ENCODE measurements around the gene PODXL2.

The PODXL2 gene

GRCh38 chr3:127628788-127629466 lies at the start of gene PODXL2:
TSS of gene PODXL2 (plus strand) at chr3:127629185. CDS start at chr3:127629220, 35 bp downstream.
- in situ Hi-C loops (cut with HindIII; ENCODE audit: low sequenced_read_pairs), result no loop called here
- no peak for TF ChIP-seq CTCF (IDR thresholded peaks at IDR 0.05; ENCODE audit: low read depth, low read length, missing control alignments)
- H3K4me3 ChIP-seq (ENCODE audit: low read depth, low read length), result peak within 1 kb of the TSS; percentile 39
- DNase-seq (ENCODE audit: low read depth), result no peak

- DNase-seq (ENCODE audit: low read depth), result no peak
- no peak overlapping the region for H3K4me3 ChIP-seq (ENCODE audit: low read depth, low read length)
- TF ChIP-seq CTCF (IDR thresholded peaks at IDR 0.05; ENCODE audit: low read depth, low read length, missing control alignments), result no peak
- in situ Hi-C loops (cut with HindIII; ENCODE audit: low sequenced_read_pairs), result no loop called here
Observed at GRCh38 chr3:127580327-127581060, 48.5 kb upstream of the PODXL2 start.

GRCh38 chr3:127584734-127585133 lies 44.3 kb upstream of the PODXL2 start:
- TF ChIP-seq CTCF (IDR thresholded peaks at IDR 0.05; ENCODE audit: low read depth, low read length, missing control alignments), result no peak
- no peak for DNase-seq (ENCODE audit: low read depth)
- in situ Hi-C loops (cut with HindIII; ENCODE audit: low sequenced_read_pairs), result no loop called here
- H3K4me3 ChIP-seq (ENCODE audit: low read depth, low read length), result no peak overlapping the region

GRCh38 chr3:127585163-127585812 lies 43.7 kb upstream of the PODXL2 start:
- no peak for TF ChIP-seq CTCF (IDR thresholded peaks at IDR 0.05; ENCODE audit: low read depth, low read length, missing control alignments)
- in situ Hi-C loops (cut with HindIII; ENCODE audit: low sequenced_read_pairs), result no loop called here
- no peak for DNase-seq (ENCODE audit: low read depth)
- H3K4me3 ChIP-seq (ENCODE audit: low read depth, low read length), result no peak overlapping the region

- DNase-seq (ENCODE audit: low read depth), result no peak
- no peak overlapping the region for H3K4me3 ChIP-seq (ENCODE audit: low read depth, low read length)
- TF ChIP-seq CTCF (IDR thresholded peaks at IDR 0.05; ENCODE audit: low read depth, low read length, missing control alignments), result no peak
- in situ Hi-C loops (cut with HindIII; ENCODE audit: low sequenced_read_pairs), result no loop called here
Observed at GRCh38 chr3:127585813-127586413, 43.1 kb upstream of the PODXL2 start.

GRCh38 chr3:127587876-127588275 lies 41.1 kb upstream of the PODXL2 start:
- no peak overlapping the region for H3K4me3 ChIP-seq (ENCODE audit: low read depth, low read length)
- no peak for DNase-seq (ENCODE audit: low read depth)
- no peak for TF ChIP-seq CTCF (IDR thresholded peaks at IDR 0.05; ENCODE audit: low read depth, low read length, missing control alignments)
- in situ Hi-C loops (cut with HindIII; ENCODE audit: low sequenced_read_pairs), result no loop called here

All from astrocyte of the cerebellum (primary cell).